GM12878 (cell line): ENCODE results near the gene ANK2. TPM values are rescaled to one million over a fixed set of nuclear protein-coding genes. Genes with fewer than 3 reads are reported as not detected.

ENCODE experiments used
- CHD1 ChIP-seq: IDR thresholded peaks from 2 replicates; pipeline ENCODE4 v1.6.1; 2012; ENCODE audit warnings: low read depth, low read length, improper control_type of control experiment
- IKZF2 ChIP-seq, 2 experiments: fragments of 450-650 bp; IDR thresholded peaks; 2 replicates each; pipeline ENCODE4 v1.6.1; 2017; ENCODE audit warnings: mild to moderate bottlenecking in 2 of 2, moderate library complexity in 2 of 2
- MEF2A ChIP-seq: IDR thresholded peaks from 2 replicates; pipeline ENCODE4 v1.6.1; 2011; ENCODE audit warnings: low read depth, mild to moderate bottlenecking, low read length, moderate library complexity; ENCODE audit not compliant: insufficient read depth
- RB1 ChIP-seq: fragments of 450-650 bp; formaldehyde crosslinking; IDR thresholded peaks from 2 replicates; pipeline ENCODE4 v1.6.1; 2017; ENCODE audit warnings: mild to moderate bottlenecking, borderline replicate concordance
- SIN3A ChIP-seq: IDR thresholded peaks from 2 replicates; pipeline ENCODE4 v1.6.1; 2012; ENCODE audit warnings: low read depth, low read length, improper control_type of control experiment
- ZBTB11 ChIP-seq: fragments of 450-650 bp; formaldehyde crosslinking; IDR thresholded peaks from 2 replicates; pipeline ENCODE4 v1.5.0; 2022; ENCODE audit warnings: mild to moderate bottlenecking, missing genetic modification characterization
- polyA plus RNA-seq, 11 experiments: library from polyadenylated mRNA; depleted of rRNA in 4 of 11; unstranded in 6 of 11; stranded (reverse) in 5 of 11; fragments of >200 nt; fragmentation: Nextera tagmentation in 4 of 11; fragmentation: Illumina TruSeq in 1 of 11; extraction: Ambion mirVana in 4 of 11; extraction: Trizol in 1 of 11; gene quantifications; 1 replicate in 1 of 11; 2 replicates in 10 of 11; pipeline versions ENCODE4 v1.2.1 to v1.2.3, GENCODE V29; 2011 to 2016; ENCODE audit warnings: inconsistent platforms in 2 of 11, missing spikeins in 2 of 11, low read depth in 1 of 11
- total RNA-seq, 4 experiments: library from RNA; depleted of rRNA in 3 of 4; stranded (reverse); fragments of >200 nt in 3 of 4; fragmentation: Illumina TruSeq in 1 of 4; extraction: Trizol in 1 of 4; gene quantifications; 2 replicates each; pipeline versions ENCODE4 v1.2.1 to v1.2.3, GENCODE V29; 2013 to 2021
- TF ChIP-seq, protein P1 (sequence below): fragments of 450-650 bp; IDR thresholded peaks from 2 replicates; pipeline ENCODE4 v1.6.1; 2017; ENCODE audit warnings: mild to moderate bottlenecking, low read depth, inconsistent platforms; ENCODE audit not compliant: poor library complexity, severe bottlenecking
- TF ChIP-seq, protein P2 (sequence below): IDR thresholded peaks from 2 replicates; pipeline ENCODE4 v1.6.1; 2012; ENCODE audit warnings: low read depth, low read length, improper control_type of control experiment
- TF ChIP-seq, protein P3 (sequence below): IDR thresholded peaks from 2 replicates; pipeline ENCODE4 v1.6.1; 2011; ENCODE audit warnings: borderline replicate concordance, low read depth, mild to moderate bottlenecking, moderate library complexity, mixed read lengths, low read length; ENCODE audit not compliant: insufficient read depth; ENCODE audit errors: extremely low read length

ANK2 gene
- total and polyA plus RNA-seq, 10 of the 15 experiments (the other 5 are each of a cell fraction or from before 2014, with no cell fraction given) = 1.6 to 13.0 (median 4.1) TPM

- TF ChIP-seq, protein P1, sequence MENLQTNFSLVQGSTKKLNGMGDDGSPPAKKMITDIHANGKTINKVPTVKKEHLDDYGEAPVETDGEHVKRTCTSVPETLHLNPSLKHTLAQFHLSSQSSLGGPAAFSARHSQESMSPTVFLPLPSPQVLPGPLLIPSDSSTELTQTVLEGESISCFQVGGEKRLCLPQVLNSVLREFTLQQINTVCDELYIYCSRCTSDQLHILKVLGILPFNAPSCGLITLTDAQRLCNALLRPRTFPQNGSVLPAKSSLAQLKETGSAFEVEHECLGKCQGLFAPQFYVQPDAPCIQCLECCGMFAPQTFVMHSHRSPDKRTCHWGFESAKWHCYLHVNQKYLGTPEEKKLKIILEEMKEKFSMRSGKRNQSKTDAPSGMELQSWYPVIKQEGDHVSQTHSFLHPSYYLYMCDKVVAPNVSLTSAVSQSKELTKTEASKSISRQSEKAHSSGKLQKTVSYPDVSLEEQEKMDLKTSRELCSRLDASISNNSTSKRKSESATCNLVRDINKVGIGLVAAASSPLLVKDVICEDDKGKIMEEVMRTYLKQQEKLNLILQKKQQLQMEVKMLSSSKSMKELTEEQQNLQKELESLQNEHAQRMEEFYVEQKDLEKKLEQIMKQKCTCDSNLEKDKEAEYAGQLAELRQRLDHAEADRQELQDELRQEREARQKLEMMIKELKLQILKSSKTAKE = no peak
- TF ChIP-seq CHD1 (no peak), SIN3A (no peak), IKZF2 (IDR thresholded peaks at IDR 0.05) (no peak), MEF2A (no peak), ZBTB11 (CRISPR knock-in tag) (no peak), RB1 (no peak)
- TF ChIP-seq, protein P2, sequence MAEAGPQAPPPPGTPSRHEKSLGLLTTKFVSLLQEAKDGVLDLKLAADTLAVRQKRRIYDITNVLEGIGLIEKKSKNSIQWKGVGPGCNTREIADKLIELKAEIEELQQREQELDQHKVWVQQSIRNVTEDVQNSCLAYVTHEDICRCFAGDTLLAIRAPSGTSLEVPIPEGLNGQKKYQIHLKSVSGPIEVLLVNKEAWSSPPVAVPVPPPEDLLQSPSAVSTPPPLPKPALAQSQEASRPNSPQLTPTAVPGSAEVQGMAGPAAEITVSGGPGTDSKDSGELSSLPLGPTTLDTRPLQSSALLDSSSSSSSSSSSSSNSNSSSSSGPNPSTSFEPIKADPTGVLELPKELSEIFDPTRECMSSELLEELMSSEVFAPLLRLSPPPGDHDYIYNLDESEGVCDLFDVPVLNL = no peak
- TF ChIP-seq, protein P3, sequence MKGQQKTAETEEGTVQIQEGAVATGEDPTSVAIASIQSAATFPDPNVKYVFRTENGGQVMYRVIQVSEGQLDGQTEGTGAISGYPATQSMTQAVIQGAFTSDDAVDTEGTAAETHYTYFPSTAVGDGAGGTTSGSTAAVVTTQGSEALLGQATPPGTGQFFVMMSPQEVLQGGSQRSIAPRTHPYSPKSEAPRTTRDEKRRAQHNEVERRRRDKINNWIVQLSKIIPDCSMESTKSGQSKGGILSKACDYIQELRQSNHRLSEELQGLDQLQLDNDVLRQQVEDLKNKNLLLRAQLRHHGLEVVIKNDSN = no peak
Observed at GRCh38 chr4:113122066-113122465, 72.6 kb downstream of the ANK2 start (continued).
